Stimulated activated CD8-positive, alpha-beta memory T cell treated with anti-CD3 and anti-CD28 coated beads, Interleukin-7, amount 100 ng/mL, for 24 hours (primary cell): Measurements from ENCODE around the gene SLF2.

ENCODE experiments used
- DNase-seq: peaks from one replicate; pipeline ENCODE4 v3.0.0-alpha.2; 2020; ENCODE audit warnings: low read depth

Gene SLF2

DNA sequence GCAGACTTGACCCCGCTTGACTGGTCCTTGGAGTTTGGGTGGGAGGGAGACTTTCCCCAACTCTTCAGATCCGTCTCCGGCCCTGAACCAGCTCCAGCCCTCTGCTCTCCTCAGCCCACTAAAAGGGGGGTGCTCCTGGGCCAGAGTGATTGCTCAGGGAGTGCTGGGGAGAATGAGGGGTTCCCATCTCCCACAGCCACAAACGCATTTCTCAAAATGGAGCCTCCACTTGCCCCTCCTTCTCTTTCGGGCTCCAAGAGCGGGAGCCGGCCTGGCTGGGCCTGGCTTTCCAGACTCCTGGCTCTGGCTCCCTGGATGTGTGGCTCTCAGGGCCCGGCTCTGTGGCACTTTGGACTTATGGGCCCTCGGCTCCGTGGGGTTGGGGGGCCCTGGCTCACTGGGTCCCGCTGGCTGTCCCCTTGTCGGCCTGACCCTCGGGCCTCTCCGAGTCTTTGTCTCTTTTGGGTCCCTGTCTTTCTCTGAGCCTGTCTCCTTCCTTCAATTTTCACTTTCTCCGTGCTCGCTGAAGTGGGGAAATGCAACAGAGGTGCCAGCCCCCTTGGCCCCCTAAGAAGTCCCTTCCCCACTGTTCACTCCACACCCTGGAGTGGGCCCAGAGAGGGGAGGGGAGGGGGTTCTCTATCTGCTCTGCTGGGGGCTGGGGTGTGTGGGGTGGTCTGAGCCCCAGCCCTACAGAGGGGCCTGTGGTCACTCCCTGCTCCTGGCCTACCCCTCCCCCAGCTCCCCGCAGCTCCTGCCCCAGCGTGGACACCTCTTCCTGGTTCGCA is 87.6 kb downstream of the SLF2 start:
- no peak for DNase-seq

DNA sequence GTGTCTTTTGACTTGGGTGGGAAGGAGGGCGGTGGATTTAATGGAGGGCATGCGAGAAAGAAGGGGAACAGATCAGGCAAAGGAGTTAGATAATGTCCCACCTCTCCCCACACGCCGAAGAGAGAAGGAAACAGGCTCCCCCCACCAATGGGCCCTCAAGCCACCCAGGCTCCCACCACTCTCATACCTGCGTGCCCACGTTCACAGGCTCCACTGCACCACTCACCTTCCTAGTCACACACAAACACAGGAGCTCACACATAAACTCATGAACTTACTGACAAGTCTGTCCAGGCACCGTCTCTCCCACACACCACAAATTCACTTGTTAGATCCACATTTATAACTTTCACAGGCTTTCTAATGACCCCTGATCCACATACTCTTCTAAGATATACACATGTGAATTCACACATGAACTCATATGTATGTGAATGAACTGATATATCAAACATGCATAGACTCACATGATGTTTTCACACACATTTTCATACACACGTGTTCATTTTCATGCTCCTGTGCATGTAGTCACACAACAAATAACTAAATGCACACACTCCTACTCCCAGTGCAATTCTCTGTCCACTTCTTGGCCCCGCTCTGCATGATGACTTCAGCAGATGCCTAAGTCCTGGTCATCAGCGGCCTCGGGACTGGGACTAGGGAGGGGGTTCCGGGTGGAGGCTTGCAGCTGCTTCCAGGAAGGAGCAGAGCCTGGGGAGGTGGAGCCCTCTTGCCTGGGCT is 88.3 kb downstream of the SLF2 start:
- no peak for DNase-seq

DNA sequence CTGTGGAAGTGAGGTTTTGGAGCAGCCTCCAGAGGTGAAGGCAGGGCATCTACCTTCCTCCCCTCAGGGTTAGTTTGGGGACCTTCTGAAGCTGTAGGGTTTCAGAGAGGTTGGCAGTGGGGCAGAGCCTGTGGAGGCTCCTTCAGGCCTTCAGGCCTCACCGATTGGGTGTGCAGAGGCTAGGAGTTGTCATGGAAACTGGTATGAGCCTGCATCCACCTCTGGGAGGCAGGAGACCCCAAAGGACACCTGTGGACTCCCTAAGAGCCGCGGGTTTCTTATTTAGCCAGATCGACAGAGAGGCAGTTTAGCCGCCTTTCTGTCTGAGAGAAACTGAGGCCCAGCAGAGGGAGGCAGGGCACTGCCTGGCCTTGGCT is 88.9 kb downstream of the SLF2 start:
- DNase-seq: no peak

DNA sequence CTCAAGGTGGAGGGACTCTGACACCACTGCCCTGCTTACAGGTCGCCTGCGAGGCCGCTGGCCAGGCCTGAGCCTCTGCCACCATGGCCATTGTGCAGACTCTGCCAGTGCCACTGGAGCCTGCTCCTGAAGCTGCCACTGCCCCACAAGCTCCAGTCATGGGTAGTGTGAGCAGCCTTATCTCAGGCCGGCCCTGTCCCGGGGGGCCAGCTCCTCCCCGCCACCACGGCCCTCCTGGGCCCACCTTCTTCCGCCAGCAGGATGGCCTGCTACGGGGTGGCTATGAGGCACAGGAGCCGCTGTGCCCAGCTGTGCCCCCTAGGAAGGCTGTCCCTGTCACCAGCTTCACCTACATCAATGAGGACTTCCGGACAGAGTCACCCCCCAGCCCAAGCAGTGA is 89.7 kb downstream of the SLF2 start:
- no peak for DNase-seq

DNA sequence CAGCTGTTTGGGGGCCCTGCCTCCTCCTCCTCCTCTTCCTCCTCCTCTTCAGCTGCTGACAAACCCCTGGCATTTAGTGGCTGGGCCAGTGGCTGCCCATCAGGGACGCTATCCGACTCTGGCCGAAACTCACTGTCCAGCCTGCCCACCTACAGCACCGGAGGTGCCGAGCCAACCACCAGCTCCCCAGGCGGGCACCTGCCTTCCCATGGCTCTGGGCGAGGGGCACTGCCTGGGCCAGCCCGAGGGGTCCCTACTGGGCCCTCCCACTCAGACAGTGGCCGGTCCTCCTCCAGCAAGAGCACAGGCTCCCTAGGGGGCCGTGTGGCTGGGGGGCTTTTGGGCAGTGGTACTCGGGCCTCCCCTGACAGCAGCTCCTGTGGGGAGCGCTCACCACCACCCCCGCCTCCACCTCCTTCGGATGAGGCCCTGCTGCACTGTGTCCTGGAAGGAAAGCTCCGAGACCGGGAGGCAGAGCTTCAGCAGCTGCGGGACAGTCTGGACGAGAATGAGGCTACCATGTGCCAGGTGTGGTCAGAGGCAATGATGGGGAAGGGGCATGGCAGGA is 91.0 kb downstream of the SLF2 start:
- no peak for DNase-seq

DNA sequence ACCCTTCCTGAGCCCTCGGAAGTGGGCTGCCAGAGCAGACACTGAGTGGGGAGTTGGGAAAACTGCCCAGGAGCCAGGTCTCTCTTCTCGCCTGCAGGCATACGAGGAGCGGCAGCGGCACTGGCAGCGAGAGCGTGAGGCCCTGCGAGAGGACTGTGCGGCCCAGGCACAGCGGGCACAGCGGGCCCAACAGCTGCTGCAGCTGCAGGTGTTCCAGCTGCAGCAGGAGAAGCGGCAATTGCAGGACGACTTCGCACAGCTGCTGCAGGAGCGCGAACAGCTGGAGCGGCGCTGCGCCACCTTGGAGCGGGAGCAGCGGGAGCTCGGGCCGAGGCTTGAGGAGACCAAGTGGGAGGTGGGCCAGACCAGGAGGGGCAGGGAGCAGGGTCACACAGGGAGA is 92.6 kb downstream of the SLF2 start:
- DNase-seq: no peak

DNA sequence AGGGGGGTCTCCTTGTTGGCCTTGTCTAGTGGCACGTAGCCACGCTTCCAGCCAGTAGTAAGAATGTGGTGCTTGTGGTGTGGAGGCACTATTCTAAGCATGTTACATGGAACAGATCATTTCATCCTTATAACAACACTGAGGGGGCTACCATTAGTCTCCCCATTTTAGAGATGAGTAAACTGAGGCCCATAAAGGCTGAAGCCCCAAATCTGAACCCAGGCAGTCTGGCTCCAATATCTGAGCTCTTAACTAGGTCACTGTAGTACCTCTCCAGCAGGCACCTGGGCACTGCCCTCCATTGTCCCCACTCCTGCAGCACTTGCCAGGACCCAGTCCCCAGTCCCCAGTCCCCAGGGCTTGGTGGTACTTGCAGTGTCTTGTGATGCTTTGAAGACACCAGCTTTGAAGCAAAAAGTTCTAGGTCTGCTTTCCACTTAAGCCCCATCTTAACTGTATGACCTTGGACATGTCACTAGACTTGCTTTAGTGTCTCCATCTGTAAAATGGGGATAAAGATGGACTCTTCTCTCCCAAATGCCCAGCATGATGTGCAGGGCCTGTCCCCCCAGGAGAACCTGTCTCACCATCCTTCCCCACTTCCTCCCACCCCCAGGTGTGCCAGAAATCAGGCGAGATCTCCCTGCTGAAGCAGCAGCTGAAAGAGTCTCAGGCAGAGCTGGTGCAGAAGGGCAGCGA is 93.3 kb downstream of the SLF2 start:
- DNase-seq: no peak

DNA sequence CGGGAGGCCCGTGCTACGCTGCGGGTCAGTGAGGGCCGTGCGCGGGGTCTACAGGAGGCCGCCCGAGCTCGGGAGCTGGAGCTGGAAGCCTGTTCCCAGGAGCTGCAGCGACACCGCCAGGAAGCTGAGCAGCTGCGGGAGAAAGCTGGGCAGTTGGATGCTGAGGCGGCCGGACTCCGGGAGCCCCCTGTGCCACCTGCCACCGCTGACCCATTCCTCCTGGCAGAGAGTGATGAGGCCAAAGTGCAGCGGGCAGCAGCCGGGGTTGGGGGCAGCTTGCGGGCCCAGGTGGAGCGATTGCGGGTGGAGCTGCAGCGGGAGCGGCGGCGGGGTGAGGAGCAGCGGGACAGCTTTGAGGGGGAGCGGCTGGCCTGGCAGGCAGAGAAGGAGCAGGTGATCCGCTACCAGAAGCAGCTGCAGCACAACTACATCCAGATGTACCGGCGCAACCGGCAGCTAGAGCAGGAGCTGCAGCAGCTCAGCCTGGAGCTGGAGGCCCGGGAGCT is 93.9 kb downstream of the SLF2 start:
- DNase-seq: no peak

DNA sequence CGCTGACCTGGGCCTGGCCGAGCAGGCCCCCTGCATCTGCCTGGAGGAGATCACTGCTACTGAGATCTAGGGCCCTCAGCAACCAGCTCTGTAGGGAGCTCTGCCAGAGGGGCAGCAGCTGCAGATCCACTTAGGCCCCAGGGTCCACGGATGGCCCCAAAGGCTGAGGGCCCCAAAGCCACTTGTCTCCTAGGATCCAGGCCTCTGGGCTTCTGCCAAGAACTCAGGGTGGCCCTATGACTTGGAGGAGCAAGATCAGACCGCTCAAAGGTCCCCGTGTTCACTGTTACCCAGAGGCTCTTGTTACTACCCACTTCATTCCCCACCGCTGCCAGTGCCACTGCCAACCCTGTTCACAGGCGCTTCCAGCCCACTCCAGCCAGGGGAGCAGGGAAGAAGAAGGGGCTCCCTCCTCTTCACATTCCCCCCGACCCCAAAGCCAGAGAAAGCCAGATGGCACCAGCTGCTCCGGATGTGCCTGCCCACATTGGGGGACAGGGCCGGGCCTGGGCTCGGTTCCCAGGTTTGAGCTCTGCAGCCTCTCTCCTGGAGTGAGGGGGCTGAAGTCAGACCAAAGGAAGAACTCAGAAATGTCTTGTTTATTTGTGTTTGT is 94.4 kb downstream of the SLF2 start:
- DNase-seq: no peak

DNA sequence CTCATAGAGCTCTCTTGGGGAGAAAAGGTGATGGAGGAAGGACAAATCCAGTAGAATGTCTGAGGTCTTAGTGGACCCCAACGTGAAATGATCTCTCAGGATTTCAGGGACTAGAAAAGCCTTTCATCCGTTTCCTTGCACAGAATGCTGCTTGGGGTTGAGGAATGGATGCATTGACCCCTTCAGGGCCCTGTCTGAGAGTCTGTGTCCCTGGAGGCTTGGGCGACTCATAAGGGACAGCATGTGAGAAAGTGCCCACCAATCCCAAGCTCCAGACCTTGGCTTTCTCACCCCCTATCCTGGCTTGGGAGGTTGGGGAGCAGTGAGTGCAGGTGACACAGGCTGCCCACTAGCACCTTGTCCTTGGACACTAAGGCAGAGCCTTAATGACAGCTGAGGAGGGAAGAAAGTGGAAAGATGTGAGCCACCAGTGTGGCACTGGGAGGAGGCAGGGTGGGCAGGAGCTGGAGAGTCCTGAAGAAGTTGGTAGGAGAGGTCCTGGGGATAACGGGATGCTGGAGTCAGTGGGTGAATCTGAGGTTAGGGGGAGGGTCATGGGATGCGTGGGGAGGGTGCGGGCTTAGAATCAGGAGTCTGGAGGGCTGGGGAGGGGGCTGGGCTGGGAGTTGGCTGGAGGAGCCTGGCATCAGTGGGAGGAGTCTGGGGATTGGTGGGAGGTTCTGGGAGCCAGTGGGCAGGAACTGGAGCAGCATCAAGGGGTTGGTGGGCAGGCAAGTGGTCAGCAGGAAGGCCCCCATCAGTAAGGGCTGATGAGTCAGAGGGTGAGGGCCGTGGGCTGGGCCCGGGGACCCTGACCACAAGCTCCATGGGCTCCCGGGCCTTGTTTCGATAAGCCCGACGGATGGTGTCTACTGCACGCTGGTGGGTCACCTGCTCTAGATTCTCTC is 95.4 kb downstream of the SLF2 start:
- no peak for DNase-seq

DNA sequence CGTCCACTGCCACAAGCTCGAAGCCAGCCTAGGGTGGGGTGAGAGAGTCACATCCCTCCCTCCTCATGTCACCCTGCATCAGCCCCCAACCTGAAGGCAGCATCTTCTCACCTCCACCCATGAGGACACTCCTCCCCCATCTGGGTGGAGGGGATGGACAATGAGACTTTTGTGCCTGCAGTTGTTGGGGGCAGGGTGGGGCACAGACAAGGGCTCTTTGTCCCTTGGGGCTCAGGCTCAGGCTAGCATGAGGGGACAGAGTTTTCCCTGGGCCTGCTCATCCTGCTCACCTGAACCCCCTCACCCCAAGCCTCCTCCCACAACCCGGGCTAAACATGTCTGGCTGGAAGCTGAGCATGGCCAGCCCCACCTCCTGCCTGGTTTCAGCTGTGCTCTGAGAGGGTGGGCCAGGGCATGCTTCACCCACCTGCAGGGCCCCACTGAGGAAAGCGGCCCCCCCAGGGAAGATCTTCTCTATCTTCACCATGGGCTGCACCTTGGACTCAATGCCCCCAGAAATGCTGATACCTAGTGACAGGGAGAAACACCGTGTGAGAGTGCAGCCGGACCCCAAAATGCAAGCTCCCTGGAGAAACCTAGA is 96.2 kb downstream of the SLF2 start:
- DNase-seq: no peak

DNA sequence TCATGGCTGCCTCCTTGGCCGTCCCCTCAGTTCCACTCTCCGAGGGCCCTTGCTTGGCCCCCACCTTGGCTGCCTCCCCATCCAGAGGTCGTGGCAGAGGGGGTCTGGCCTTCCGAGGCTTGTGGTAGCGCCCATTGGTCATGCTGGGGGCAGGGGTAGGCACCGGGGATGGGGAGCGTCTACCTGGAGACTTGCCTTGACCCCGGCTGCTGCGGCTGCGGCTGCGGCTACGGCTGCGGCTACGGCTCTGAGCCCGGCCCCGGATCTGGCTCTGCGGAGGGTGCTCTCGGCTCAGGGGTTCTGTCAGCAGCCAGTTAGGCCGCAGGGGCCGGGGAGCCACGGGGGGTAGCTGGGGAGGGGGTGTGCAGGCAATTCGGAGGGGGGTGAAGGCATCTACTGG is 97.6 kb downstream of the SLF2 start:
- DNase-seq: no peak

DNA sequence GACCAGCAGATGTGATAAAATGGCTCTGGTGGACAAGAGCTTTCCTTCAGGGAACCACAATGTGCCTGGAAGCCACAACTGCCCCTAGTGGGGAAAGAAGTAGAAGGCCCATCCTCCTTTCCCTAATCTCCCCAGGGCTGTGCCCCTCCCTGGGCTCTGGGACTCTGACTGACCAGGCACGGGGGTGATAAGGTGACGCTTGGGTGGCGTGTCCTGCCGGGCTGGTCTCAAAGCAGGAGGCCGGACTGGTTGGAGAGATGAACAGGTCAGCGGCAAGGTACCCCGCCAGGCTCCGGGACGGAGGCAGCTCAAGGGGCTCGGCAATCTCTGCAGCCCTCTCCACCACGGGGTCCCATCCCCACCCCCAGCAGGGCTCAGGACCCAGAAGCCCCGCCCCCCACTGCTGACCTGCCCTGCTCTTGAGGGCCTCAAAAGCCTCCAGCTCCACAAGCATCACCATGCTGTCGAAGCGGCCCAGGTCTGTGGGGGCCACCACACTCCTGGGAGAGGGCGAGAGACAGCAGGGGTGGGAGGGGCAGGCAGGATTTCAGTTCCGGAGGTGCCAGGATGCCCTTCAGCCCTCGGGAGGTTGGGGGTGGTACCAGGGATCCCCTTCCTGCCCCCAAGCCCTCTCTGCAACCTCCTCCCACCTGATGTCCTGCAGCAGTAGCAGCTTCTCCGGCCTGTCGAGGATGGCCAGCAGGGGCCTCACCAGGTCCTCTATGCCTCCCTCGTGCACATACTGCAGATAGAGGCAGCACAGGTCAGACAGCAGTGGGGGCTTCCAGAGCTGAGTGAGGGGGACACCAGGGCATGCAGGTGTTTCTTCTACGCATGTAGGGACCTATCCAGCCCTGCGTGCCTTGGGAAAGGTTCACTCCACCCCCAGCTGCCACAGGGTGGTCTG is 99.0 kb downstream of the SLF2 start:
- no peak for DNase-seq

DNA sequence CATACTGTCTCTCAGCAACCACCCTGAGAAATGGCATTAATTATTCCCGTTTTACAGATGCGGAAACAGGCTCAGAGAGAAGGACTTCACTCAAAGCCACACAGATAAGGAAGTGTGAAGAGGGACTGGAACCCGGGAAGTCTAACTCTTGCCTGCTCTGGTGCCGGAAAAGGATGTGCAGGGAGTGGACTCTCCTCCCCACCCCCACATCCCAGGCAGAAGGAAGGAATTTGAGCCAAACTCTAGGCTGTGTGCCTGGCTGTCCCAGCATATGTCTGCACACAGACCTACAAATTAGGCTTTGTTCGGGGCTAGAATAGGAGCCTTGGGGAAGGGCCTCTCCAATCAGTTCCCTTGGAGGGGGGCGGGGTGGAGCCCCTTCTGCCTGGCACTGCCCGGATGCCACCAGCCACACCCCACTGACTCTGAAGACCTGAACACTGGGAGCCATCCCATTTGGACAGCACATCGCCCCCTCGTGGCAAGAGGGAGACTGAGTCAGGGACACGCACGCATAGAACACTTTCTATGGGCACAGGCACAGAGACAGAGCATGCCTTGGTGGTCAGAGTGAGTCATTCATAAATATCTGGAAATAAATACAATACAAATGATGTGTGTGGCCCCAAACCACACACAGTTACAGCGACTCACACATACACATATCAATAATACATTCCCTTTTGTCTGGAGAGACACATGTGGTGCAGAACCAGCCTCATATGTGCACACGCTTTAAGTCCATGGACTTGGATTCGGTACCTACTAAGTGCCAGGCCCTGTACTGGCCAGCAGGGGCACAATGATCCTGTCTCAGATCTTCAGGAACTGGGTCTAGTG is 100.0 kb downstream of the SLF2 start:
- peak; percentile 60 for DNase-seq

DNA sequence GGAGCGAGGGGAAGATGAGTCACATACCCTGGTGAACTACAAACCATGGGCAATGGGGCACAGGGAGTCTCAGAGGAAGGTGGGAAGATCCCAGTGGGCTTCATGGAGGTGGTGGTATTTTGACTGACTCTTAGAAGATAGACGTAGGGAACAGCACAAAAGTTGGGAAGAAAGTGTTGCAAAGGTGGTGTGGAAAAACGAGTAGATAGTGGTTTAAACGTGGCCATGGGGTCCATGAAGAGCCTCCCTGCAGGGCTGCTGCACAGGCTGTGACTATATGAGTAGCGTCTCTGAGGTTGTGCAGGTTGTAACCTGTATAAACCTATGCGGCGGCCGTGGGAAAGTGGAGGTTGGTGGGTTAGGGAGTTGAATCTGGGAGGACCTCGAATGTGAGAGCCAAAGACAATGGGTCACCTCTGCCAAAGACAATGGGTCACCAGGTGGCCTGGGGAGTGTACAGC is 100.6 kb downstream of the SLF2 start:
- no peak for DNase-seq

DNA sequence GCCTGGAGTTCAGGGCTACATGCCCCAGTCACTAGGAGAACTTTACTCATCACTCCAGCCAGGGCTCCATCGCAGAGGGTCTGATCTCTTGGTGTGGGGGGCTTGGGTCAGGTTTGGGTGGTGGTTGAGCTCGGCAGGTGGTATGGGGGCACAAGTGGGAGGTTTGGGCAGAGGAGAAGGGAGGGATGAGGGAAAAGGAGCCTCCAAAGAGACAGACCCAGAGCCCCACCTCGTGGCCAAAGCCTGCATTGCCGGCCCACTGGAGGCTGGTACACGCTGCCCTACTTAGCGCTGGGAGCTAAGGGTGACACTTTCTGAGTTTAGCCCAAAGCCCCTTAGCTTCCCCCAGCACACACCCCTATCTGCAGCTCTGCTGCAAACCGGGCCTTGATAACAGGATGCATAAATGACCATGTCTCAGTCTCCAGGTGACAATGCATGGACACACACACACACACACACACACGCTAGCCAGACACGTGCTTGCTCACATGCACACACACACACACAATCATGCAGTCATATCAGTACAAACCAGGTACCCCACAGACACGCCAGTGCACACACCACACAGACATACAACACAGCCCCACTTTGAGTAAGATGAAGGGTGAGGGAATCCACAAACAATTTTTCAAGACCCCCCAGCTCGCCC is 101.6 kb downstream of the SLF2 start:
- DNase-seq: peak; percentile 69
